Pancreas (tissue), 10 donors: ENCODE measurements around the gene TSEN15. TPM values are rescaled to one million over a fixed set of nuclear protein-coding genes. Genes with fewer than 3 reads are reported as not detected.

Experiments used
- ATAC-seq, 4 donors: fragments of 200-7000 bp; cut with Tn5 transposase; one replicate each; pipeline versions ENCODE4 v1.8.0 to v1.9.1; 2020; ENCODE audit warnings: mild to moderate bottlenecking in 4 of 4, moderate library complexity in 4 of 4
- DNase-seq, 6 donors: peaks; one replicate each; pipeline ENCODE4 v3.0.0-alpha.2; 2020
- FAIRE-seq: peaks from 2 replicates; lab custom pipeline; 2012; peaks lifted over from hg19 to GRCh38; lab: Jason Lieb, UNC
- H3K27ac ChIP-seq, 4 donors: fragments of 200-600 bp; sonication (generic); 1 replicate in 3 of 4; 2 replicates in 1 of 4; pipeline versions ENCODE4 v1.5.0 to v1.8.0; 2020
- H3K27me3 ChIP-seq, 4 donors: fragments of 200-600 bp; one replicate each; pipeline ENCODE4 v1.8.0; 2021
- H3K36me3 ChIP-seq, 3 donors: fragments of 200-600 bp; sonication (generic) in 1 of 3; one replicate each; pipeline versions ENCODE4 v1.5.0 to v1.8.0; 2020 to 2021
- H3K4me1 ChIP-seq, 3 donors: fragments of 200-600 bp; one replicate each; pipeline ENCODE4 v1.8.0; 2021
- H3K4me3 ChIP-seq, 4 donors: fragments of 200-600 bp; sonication (generic) in 2 of 4; one replicate each; pipeline versions ENCODE4 v1.5.0 to v1.8.0; 2020 to 2021
- H3K9me3 ChIP-seq, 4 donors: fragments of 200-600 bp; one replicate each; pipeline ENCODE4 v1.8.0; 2021
- WGBS, 2 donors: extraction: QIAGEN DNeasy Blood & Tissue Kit; methylation state at CpG; one replicate each; pipeline ENCODE4 v1.1.7; 2013; 5-methylcytosine and 5-hydroxymethylcytosine counted together
- intact Hi-C, 3 donors: fragments of 100-400 bp; cut with DNase I; formaldehyde crosslinking; loops; one replicate each; pipeline versions ENCODE4 v1.11.1 to v1.14.2; 2022
- polyA plus RNA-seq, 2 donors: library from polyadenylated mRNA; stranded (reverse); fragments of 200-250 nt; gene quantifications; one replicate each; pipeline ENCODE4 v1.2.3, GENCODE V29; 2013
- total RNA-seq, 6 donors: library from RNA; stranded (reverse); fragmentation: NEBNext Ultra II Directional in 4 of 6; extraction: Animal tissue kit (Norgen Biotek cat#: 25700) in 4 of 6; gene quantifications; one replicate each; pipeline versions ENCODE4 v1.2.1 to v1.2.4, GENCODE V29; 2021 to 2023
- TF ChIP-seq, protein P1 (sequence below), 4 donors: fragments of 200-600 bp; sonication (generic) in 3 of 4; IDR thresholded peaks; one replicate each; pipeline versions ENCODE4 v1.5.0 to v1.8.0; 2021; ENCODE audit warnings: antibody characterized with exemption in 4 of 4
- donor health status: healthy with polysubstance abuse.
- donor health status: DM: no; HTN: no; CAD: no; lungs with moderate emphysema.
- donor health status: DM: no; HTN: no; CAD: no.
- donor health status: control.
- donor health status: control.
- donor health status: Bipolar disorder and iron deficiency.
- donor health status: DM: yes; HTN: yes; CAD: no.
- donor health status: DM: no; HTN: no; CAD: no.
- donor health status: DM: no; HTN: no; CAD: no.
- donor health status: DM: yes; HTN: yes; CAD: no.

Gene TSEN15
- total and polyA plus RNA-seq, 8 donors, result 5.8 to 15.4 (median 9.9) TPM

DNA sequence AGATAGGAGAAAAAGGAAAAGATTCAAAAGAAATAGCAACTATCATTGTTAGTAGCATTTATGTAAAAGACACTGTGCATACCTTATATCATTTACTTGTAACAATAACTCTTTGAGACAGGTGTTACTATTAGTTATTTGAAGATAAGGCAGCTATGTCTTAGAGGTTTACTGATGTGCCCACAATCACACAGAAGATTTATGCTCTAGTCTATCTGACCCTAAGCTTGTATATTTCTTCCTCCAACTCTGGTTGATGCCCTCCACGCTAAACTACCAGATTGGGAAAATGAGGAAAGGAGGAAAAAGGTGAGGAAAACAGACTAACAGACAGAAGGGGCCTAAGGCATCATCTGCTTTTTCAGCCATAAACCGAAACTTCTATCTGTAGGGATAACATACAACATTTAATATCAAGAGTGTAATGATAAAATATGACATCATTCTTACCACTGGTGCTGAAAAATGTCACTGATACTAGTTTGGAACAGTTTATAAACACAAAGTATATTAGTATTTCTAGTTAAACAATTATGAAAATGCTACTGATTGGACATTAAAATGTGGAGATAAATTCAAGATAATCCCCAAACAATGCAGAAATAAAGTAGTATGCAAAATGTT lies 19.1 kb upstream of the TSEN15 start:
- no peak overlapping the region for H3K4me3 ChIP-seq
- FAIRE-seq (no peak), DNase-seq (no peak), ATAC-seq (no peak)
- no peaks in the 10 kb centered on the region for H3K4me1 ChIP-seq
- no peaks in the 10 kb centered on the region for H3K36me3 ChIP-seq
- no peak overlapping the region for H3K27ac ChIP-seq
- WGBS, 2 donors, result 81 to 94% methylated on average over 2 of the region's 2 CpGs
- TF ChIP-seq, protein P1, sequence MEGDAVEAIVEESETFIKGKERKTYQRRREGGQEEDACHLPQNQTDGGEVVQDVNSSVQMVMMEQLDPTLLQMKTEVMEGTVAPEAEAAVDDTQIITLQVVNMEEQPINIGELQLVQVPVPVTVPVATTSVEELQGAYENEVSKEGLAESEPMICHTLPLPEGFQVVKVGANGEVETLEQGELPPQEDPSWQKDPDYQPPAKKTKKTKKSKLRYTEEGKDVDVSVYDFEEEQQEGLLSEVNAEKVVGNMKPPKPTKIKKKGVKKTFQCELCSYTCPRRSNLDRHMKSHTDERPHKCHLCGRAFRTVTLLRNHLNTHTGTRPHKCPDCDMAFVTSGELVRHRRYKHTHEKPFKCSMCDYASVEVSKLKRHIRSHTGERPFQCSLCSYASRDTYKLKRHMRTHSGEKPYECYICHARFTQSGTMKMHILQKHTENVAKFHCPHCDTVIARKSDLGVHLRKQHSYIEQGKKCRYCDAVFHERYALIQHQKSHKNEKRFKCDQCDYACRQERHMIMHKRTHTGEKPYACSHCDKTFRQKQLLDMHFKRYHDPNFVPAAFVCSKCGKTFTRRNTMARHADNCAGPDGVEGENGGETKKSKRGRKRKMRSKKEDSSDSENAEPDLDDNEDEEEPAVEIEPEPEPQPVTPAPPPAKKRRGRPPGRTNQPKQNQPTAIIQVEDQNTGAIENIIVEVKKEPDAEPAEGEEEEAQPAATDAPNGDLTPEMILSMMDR (IDR thresholded peaks at IDR 0.05), result no peak
- intact Hi-C loops, result no loop called here
- H3K27me3 ChIP-seq, result no peaks in the 10 kb centered on the region
- H3K9me3 ChIP-seq, result no peaks in the 10 kb centered on the region

DNA sequence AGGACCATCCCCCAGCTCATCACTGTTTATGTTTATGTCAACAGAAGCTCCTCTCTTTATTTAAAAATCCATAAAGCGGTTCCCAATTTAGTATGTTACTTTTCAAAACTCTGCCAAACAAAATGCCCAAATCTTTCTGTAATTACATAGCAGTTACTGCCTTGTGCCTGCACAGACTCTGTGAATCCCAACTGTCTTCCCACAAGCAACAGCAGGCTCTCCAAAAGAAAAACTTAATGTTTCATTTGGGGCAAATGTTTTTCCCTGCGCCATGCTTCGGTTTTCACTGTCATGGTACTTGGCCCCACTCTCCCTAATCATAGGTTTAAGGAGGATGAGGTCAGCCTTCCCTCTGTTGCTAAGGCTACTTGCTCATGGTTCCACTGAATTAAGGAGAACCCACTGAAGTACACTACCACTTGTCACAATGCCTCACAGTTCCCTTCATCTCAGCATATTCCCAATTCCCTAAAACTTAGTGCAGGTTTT lies 18.6 kb upstream of the TSEN15 start:
- Histone ChIP-seq H3K4me3 (no peak overlapping the region), H3K4me1 (no peaks in the 10 kb centered on the region), H3K36me3 (no peaks in the 10 kb centered on the region), H3K27me3 (no peaks in the 10 kb centered on the region), H3K27ac (no peak overlapping the region), H3K9me3 (no peaks in the 10 kb centered on the region)
- FAIRE-seq (no peak), ATAC-seq (no peak), DNase-seq (no peak)
- TF ChIP-seq, protein P1 (IDR thresholded peaks at IDR 0.05), result no peak
- WGBS, 2 donors, result 90 to 95% methylated on average over 3 of the region's 3 CpGs
- intact Hi-C loops, result no loop called here

DNA sequence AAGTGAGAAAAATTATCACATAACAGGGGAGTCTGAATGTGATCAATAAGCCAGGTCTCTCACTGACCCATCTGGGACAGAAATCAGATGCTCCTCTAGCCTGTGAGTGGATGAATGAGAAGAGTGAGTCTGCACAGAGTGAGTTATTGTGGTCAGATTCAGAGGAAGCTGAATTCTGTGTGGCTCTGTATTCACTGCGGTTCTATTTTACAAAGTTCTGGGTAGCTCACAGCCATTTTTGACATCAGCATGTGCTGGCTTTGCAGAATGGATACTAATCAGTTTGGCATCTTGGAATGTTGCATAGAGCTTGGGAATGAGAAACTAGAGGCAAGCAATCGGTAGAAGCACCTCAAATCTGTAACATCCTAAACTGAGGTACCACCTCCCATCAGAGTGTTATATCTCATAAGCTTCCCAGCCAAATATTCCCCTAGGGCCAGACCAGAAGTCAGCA lies 17.8 kb upstream of the TSEN15 start:
- ATAC-seq (no peak), DNase-seq (no peak), FAIRE-seq (no peak)
- Histone ChIP-seq H3K27ac (no peak overlapping the region), H3K9me3 (no peaks in the 10 kb centered on the region), H3K4me1 (no peaks in the 10 kb centered on the region), H3K27me3 (no peaks in the 10 kb centered on the region), H3K36me3 (no peaks in the 10 kb centered on the region), H3K4me3 (no peak overlapping the region)
- TF ChIP-seq, protein P1 (IDR thresholded peaks at IDR 0.05), result no peak
- WGBS, 2 donors, result 78% methylated on average over 2 of the region's 2 CpGs
- intact Hi-C loops, result no loop called here

DNA sequence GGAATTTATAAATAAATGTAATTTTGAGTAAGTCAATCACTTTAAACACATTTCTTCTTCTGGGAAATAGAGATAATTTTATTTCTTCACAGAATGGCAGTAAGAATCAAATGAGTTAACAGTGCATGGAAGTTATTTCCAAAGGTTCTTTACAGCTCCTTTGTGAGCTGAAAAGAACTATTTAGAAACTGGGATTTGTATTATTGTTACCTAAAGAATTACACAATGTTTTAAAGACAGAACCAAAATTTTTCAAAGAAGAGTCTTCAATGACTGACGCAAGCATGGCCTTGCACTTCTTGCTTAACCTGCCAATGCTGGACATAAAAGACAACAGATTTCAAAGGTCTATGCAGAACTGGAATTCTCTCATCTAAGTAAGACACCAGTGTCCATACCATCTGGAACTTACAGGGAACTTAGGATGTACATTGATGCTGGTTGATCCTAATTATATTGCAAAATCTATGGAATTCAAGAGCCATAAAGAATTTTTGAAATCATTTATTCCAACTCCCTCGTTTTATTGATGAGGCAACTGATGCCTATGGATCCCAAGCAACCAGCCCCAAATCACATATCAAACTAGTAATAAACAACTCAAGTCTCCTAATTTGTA lies 16.7 kb upstream of the TSEN15 start:
- DNase-seq (no peak), FAIRE-seq (no peak), ATAC-seq (no peak)
- H3K9me3 ChIP-seq, result no peaks in the 10 kb centered on the region
- no peaks in the 10 kb centered on the region for H3K27me3 ChIP-seq
- no peaks in the 10 kb centered on the region for H3K4me1 ChIP-seq
- TF ChIP-seq, protein P1 (IDR thresholded peaks at IDR 0.05), result no peak
- H3K27ac ChIP-seq, result no peak overlapping the region
- H3K36me3 ChIP-seq, result no peaks in the 10 kb centered on the region
- 92 to 97% methylated on average over 2 of the region's 2 CpGs for WGBS, 2 donors
- no peak overlapping the region for H3K4me3 ChIP-seq
- intact Hi-C loops, result no loop called here
